K562 treated with DMSO at 1 percent for 12 hours (cell line): ENCODE measurements around the gene MRPS30. TPM values are rescaled to one million over a fixed set of nuclear protein-coding genes. Genes with fewer than 3 reads are reported as not detected.

Source experiments
- total RNA-seq: library from RNA; unstranded; fragments of 300-600 nt; gene quantifications from 2 replicates; pipeline ENCODE4 v1.2.3, GENCODE V29; 2022; ENCODE audit not compliant: insufficient read depth

The MRPS30 gene
- total RNA-seq = 50.2 and 66.0 TPM in 2 replicates

DNA sequence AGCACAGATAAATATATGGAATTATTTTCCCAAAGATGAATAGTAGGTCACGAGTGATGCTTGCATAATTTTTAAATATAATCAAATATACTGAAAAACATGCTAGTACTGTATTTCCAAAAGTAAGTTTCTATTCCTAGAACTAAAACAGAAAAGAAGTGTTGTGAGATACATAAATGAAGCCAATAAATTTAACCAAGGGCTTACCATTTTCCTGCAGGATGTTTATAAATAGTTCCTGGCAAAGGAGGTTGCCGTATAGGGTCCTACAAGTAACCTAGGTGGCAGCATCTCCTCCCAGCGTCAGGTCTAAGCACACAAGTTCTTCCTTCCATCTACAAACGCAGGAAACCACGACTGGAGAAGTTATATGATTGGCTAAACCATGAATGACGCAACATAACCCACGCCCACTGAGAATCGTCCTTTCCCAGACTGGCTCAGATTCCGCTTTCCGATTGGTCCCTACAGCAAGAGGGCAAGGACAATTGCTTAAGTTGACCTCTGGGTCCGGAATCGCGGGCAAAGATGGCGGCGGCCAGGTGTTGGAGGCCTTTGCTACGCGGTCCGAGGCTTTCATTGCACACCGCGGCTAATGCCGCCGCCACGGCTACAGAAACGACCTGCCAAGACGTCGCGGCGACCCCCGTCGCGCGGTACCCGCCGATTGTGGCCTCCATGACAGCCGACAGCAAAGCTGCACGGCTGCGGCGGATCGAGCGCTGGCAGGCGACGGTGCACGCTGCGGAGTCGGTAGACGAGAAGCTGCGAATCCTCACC is at the start of gene MRPS30:
Gene MRPS30 (plus strand): TSS at position 513 of the 780 bp plus-strand sequence. CDS start 16 bp downstream, at position 529.

